CD14-positive monocyte (primary cell): ENCODE data around the gene NACC1. TPM values are rescaled to one million over a fixed set of nuclear protein-coding genes. Genes with fewer than 3 reads are reported as not detected.

Experiments
- DNase-seq, 3 donors: peaks; one replicate each; pipeline ENCODE4 v3.0.0-alpha.2; 2011 to 2022
- H2AFZ ChIP-seq: 2 replicates; pipeline ENCODE4 v1.6.0; 2012; ENCODE audit warnings: mild to moderate bottlenecking, low read depth, low read length, inconsistent platforms; ENCODE audit not compliant: insufficient read depth, poor library complexity, severe bottlenecking
- H3K27ac ChIP-seq, 2 donors: 1 replicate in 1 of 2; 2 replicates in 1 of 2; pipeline ENCODE4 v1.5.1; 2012 to 2013; ENCODE audit warnings: low read length in 2 of 2, control low read depth in 1 of 2, inconsistent platforms in 1 of 2, low read depth in 1 of 2, mild to moderate bottlenecking in 1 of 2
- H3K27me3 ChIP-seq, 2 donors: one replicate each; pipeline versions ENCODE4 v1.6.0 to v1.6.1; 2011 to 2013; ENCODE audit warnings: low read length in 2 of 2; ENCODE audit not compliant: control insufficient read depth in 2 of 2, insufficient read depth in 2 of 2
- H3K36me3 ChIP-seq, 2 donors: replicated peaks in 1 of 2; 1 replicate in 1 of 2; 2 replicates in 1 of 2; pipeline versions ENCODE4 v1.5.1 to v1.6.1; 2012 to 2013; ENCODE audit warnings: low read length in 2 of 2, control low read depth in 1 of 2, inconsistent platforms in 1 of 2, mild to moderate bottlenecking in 1 of 2; ENCODE audit not compliant: insufficient read depth in 2 of 2, control insufficient read depth in 1 of 2
- H3K4me1 ChIP-seq, 2 donors: 1 replicate in 1 of 2; 2 replicates in 1 of 2; pipeline versions ENCODE4 v1.5.1 to v1.6.1; 2012 to 2013; ENCODE audit warnings: low read length in 2 of 2, control low read depth in 1 of 2, inconsistent platforms in 1 of 2, mild to moderate bottlenecking in 1 of 2, moderate library complexity in 1 of 2; ENCODE audit not compliant: insufficient read depth in 2 of 2, control insufficient read depth in 1 of 2
- H3K4me2 ChIP-seq: replicated peaks from 2 replicates; pipeline ENCODE3; 2012; ENCODE audit warnings: low read length, moderate library complexity, mild to moderate bottlenecking; ENCODE audit not compliant: poor library complexity, severe bottlenecking; ENCODE audit errors: extremely low read depth
- H3K4me3 ChIP-seq, 3 experiments: fragments of 200-600 bp in 1 of 3; sonication (generic) in 1 of 3; replicated peaks in 1 of 3; 1 replicate in 2 of 3; 2 replicates in 1 of 3; pipeline ENCODE4 v1.5.1; 2011 to 2013; ENCODE audit warnings: low read length in 3 of 3, mild to moderate bottlenecking in 3 of 3, control low read depth in 2 of 3, low read depth in 2 of 3, inconsistent platforms in 1 of 3, moderate library complexity in 1 of 3
- H3K79me2 ChIP-seq: 2 replicates; pipeline ENCODE4 v1.6.0; 2012; ENCODE audit warnings: mild to moderate bottlenecking, control low read depth, inconsistent platforms, low read length, moderate library complexity; ENCODE audit not compliant: insufficient read depth
- H3K9ac ChIP-seq: 2 replicates; pipeline ENCODE4 v1.6.0; 2017; ENCODE audit warnings: low read length, mild to moderate bottlenecking; ENCODE audit not compliant: insufficient read depth, poor library complexity, severe bottlenecking
- H3K9me3 ChIP-seq, 2 donors: replicated peaks in 1 of 2; 1 replicate in 1 of 2; 2 replicates in 1 of 2; pipeline versions ENCODE4 v1.5.1 to v1.6.1; 2012 to 2013; ENCODE audit warnings: low read length in 2 of 2, control low read depth in 1 of 2; ENCODE audit not compliant: control insufficient read depth in 1 of 2, insufficient read depth in 1 of 2
- H4K20me1 ChIP-seq: 2 replicates; pipeline ENCODE4 v1.6.0; 2012; ENCODE audit warnings: mild to moderate bottlenecking, low read length, control low read depth, moderate library complexity; ENCODE audit not compliant: insufficient read depth
- H3K27ac Mint-ChIP-seq, 7 donors: one replicate each; pipeline ENCODE4 v1.8.0; 2020; ENCODE audit warnings: mild to moderate bottlenecking in 7 of 7, mixed read lengths in 7 of 7, moderate library complexity in 6 of 7, inconsistent platforms in 2 of 7
- H3K27me3 Mint-ChIP-seq, 3 donors: one replicate each; pipeline ENCODE4 v1.8.0; 2021 to 2022; ENCODE audit warnings: low read depth in 3 of 3, mild to moderate bottlenecking in 3 of 3, mixed read lengths in 3 of 3, moderate library complexity in 3 of 3, inconsistent platforms in 1 of 3
- H3K36me3 Mint-ChIP-seq, 2 donors: one replicate each; pipeline ENCODE4 v1.8.0; 2020; ENCODE audit warnings: mixed read lengths in 2 of 2, inconsistent platforms in 1 of 2, mild to moderate bottlenecking in 1 of 2
- H3K4me1 Mint-ChIP-seq: one replicate; pipeline ENCODE4 v1.8.0; 2020; ENCODE audit warnings: mild to moderate bottlenecking, mixed read lengths
- H3K4me3 Mint-ChIP-seq, 2 donors: one replicate each; pipeline ENCODE4 v1.8.0; 2020; ENCODE audit warnings: mild to moderate bottlenecking in 2 of 2, mixed read lengths in 2 of 2, moderate library complexity in 1 of 2
- H3K9me3 Mint-ChIP-seq, 7 donors: one replicate each; pipeline ENCODE4 v1.8.0; 2020 to 2022; ENCODE audit warnings: mixed read lengths in 7 of 7, mild to moderate bottlenecking in 6 of 7, moderate library complexity in 6 of 7, inconsistent platforms in 2 of 7
- CTCF ChIP-seq: fragments of 200-600 bp; IDR thresholded peaks from one replicate; pipeline ENCODE4 v1.8.0; 2022; ENCODE audit warnings: antibody characterized with exemption, mild to moderate bottlenecking
- WGBS: methylation state at CpG from one replicate; pipeline ENCODE4 v1.1.5; 2013; ENCODE audit warnings: missing lambda C conversion rate; ENCODE audit not compliant: insufficient coverage; 5-methylcytosine and 5-hydroxymethylcytosine counted together
- intact Hi-C, 2 donors: fragments of 100-400 bp; cut with micrococcal nuclease; formaldehyde crosslinking; loops; one replicate each; pipeline versions ENCODE4 v1.15.0 to v1.15.1; 2023
- polyA plus RNA-seq, 3 donors: library from polyadenylated mRNA; depleted of rRNA in 1 of 3; unstranded in 2 of 3; stranded (reverse) in 1 of 3; fragments of 300-500 nt in 2 of 3; fragments of >200 nt in 1 of 3; fragmentation: Illumina TruSeq in 2 of 3; gene quantifications; 1 replicate in 2 of 3; 2 replicates in 1 of 3; pipeline ENCODE4 v1.2.3, GENCODE V29; 2012 to 2021

Gene NACC1
- polyA plus RNA-seq, 3 donors, result 1.1 to 20.1 (median 2.2) TPM

- intact Hi-C loops, result no loop called here
- H3K4me1 Mint-ChIP-seq, result peaks cover 12% of the 10 kb centered on the region
- no peak overlapping the region for H3K4me3 Mint-ChIP-seq
- Histone ChIP-seq H3K9me3 (no peaks in the 10 kb centered on the region), H2AFZ (no peak overlapping the region), H3K4me2 (no peak overlapping the region), H3K27ac (peak overlapping the region in 1 of 2 donors; percentile 53), H3K27me3 (no peaks in the 10 kb centered on the region), H3K4me3 (no peak overlapping the region), H3K79me2 (peaks cover 22% of the 10 kb centered on the region), H3K9ac (no peak overlapping the region), H3K36me3 (peaks cover 48 to 67% of the 10 kb centered on the region in 2 donors), H4K20me1 (peaks cover 50% of the 10 kb centered on the region), H3K4me1 (peaks cover 1 to 6% of the 10 kb centered on the region in 2 donors)
- no peaks in the 10 kb centered on the region for H3K27me3 Mint-ChIP-seq
- H3K9me3 Mint-ChIP-seq, result peaks cover 0 to 2% (median 0%) of the 10 kb centered on the region in 7 donors
- H3K36me3 Mint-ChIP-seq, result peaks cover 37 to 75% of the 10 kb centered on the region in 2 donors
- no peak for DNase-seq
- TF ChIP-seq CTCF, result no peak
- 91% methylated on average over 26 of the region's 40 CpGs for WGBS
- peak overlapping the region in 1 of 7 donors; percentile 59 for H3K27ac Mint-ChIP-seq
Measured at GRCh38 chr19:13138171-13138915, 20.3 kb downstream of the NACC1 start.

DNA sequence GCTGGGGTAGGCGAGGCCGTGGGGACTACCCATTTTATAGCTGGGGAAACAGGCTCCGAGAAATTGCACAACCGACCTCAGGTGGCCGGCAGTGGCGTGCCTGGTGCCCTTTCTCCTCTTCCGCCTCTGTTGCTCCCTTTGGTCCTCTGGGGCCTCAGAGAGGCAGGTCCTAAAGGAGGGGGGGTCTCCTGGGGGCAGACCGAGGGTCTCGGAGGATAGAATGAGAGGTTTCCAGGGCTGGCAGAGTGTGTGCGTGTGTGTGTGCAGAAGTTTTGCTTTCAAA, 20.8 kb downstream of the NACC1 start:
- Histone ChIP-seq H3K4me3 (no peak overlapping the region), H3K27me3 (no peaks in the 10 kb centered on the region), H3K79me2 (peaks cover 19% of the 10 kb centered on the region), H3K27ac (peak overlapping the region in 1 of 2 donors; percentile 53), H3K9me3 (no peaks in the 10 kb centered on the region), H3K9ac (no peak overlapping the region), H3K4me1 (peaks cover 4 to 10% of the 10 kb centered on the region in 2 donors), H3K4me2 (no peak overlapping the region), H3K36me3 (peaks cover 50 to 65% of the 10 kb centered on the region in 2 donors), H2AFZ (no peak overlapping the region), H4K20me1 (peaks cover 47% of the 10 kb centered on the region)
- H3K27me3 Mint-ChIP-seq, result no peaks in the 10 kb centered on the region
- peaks cover 41 to 78% of the 10 kb centered on the region in 2 donors for H3K36me3 Mint-ChIP-seq
- intact Hi-C loops, result no loop called here
- peak overlapping the region in 2 of 7 donors; percentile 41 to 70 for H3K27ac Mint-ChIP-seq
- H3K9me3 Mint-ChIP-seq, result peaks cover 0 to 2% (median 0%) of the 10 kb centered on the region in 7 donors
- H3K4me1 Mint-ChIP-seq, result peaks cover 16% of the 10 kb centered on the region
- no peak overlapping the region for H3K4me3 Mint-ChIP-seq
- no peak for TF ChIP-seq CTCF
- 16% methylated on average over 7 of the region's 10 CpGs for WGBS
- no peak for DNase-seq
